AG04449 (cell line): ENCODE data around the gene RAD23A.

Experiments
- CTCF ChIA-PET: fragments of 350-600 bp; formaldehyde crosslinking; extraction: SDS; loops from one replicate; lab custom pipeline; 2021; ENCODE audit warnings: antibody characterized with exemption; lab: Yijun Ruan, JAX
- POLR2A ChIA-PET: fragments of 400-600, 350-600 bp; formaldehyde crosslinking; extraction: SDS; loops from one replicate; lab custom pipeline; 2020; ENCODE audit warnings: antibody characterized with exemption, inconsistent platforms; lab: Yijun Ruan, JAX
- DNase-seq: peaks from one replicate; pipeline ENCODE4 v3.0.0-alpha.2; 2010; ENCODE audit warnings: low read depth, low spot score
- H3K4me3 ChIP-seq: 2 replicates; pipeline ENCODE4 v1.5.1; 2011; ENCODE audit warnings: low read depth, mild to moderate bottlenecking, control low read depth, low read length
- TF ChIP-seq, protein P1 (sequence below): IDR thresholded peaks from one replicate; pipeline ENCODE4 v1.5.1; 2011; ENCODE audit warnings: mild to moderate bottlenecking, moderate library complexity, low read length, control low read depth, inconsistent platforms; ENCODE audit not compliant: insufficient read depth; ENCODE audit errors: missing control alignments

Gene RAD23A

GRCh38 chr19:13002166-13002898 lies 56.7 kb downstream of the RAD23A start:
- H3K4me3 ChIP-seq = no peak overlapping the region
- no peak for DNase-seq
- ChIA-PET POLR2A (interaction anchor here (0.6 kb wide), 1 partner anchor 91 kb away, joined by 3 read pairs; no protein-coding TSS in a partner anchor), CTCF (interaction anchor here (1.1 to 6.5 kb wide), 5 partner anchors 31 to 92 kb away, joined by 3 to 54 read pairs (median 3); no protein-coding TSS in a partner anchor)
- TF ChIP-seq, protein P1, sequence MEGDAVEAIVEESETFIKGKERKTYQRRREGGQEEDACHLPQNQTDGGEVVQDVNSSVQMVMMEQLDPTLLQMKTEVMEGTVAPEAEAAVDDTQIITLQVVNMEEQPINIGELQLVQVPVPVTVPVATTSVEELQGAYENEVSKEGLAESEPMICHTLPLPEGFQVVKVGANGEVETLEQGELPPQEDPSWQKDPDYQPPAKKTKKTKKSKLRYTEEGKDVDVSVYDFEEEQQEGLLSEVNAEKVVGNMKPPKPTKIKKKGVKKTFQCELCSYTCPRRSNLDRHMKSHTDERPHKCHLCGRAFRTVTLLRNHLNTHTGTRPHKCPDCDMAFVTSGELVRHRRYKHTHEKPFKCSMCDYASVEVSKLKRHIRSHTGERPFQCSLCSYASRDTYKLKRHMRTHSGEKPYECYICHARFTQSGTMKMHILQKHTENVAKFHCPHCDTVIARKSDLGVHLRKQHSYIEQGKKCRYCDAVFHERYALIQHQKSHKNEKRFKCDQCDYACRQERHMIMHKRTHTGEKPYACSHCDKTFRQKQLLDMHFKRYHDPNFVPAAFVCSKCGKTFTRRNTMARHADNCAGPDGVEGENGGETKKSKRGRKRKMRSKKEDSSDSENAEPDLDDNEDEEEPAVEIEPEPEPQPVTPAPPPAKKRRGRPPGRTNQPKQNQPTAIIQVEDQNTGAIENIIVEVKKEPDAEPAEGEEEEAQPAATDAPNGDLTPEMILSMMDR = no peak

GRCh38 chr19:13003081-13003480 lies 57.4 kb downstream of the RAD23A start:
- ChIA-PET POLR2A (interaction anchor here (0.6 kb wide), 2 partner anchors 19 to 90 kb away, joined by 3 read pairs; no protein-coding TSS in a partner anchor), CTCF (interaction anchor here (1.1 to 6.5 kb wide), 5 partner anchors 31 to 91 kb away, joined by 3 to 54 read pairs (median 3); no protein-coding TSS in a partner anchor)
- TF ChIP-seq, protein P1 = no peak
- no peak overlapping the region for H3K4me3 ChIP-seq
- DNase-seq = no peak
